ENCODE measurements around the gene BIRC7.

DNA sequence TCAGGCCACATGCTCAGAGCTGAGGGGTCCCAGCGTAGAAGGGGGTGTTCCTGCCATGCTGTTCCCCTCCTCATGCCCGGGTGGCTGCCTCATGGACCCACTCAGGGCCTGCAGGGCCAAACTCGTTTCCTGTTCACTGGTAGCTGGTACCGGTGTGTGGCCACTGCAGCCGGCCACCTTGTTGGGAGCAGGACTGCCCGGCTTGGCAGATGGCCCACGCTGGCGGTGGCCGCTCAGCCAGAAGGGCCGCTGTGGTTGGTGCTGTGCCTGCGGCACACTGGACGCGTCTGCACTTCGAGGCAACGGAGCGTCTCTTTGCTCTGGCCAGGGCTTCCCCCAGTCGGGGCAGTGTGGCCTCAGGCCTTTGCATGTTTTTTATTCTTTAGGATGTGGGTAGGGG is 47.2 kb downstream of the BIRC7 start:
- TF ChIP-seq, protein P1, sequence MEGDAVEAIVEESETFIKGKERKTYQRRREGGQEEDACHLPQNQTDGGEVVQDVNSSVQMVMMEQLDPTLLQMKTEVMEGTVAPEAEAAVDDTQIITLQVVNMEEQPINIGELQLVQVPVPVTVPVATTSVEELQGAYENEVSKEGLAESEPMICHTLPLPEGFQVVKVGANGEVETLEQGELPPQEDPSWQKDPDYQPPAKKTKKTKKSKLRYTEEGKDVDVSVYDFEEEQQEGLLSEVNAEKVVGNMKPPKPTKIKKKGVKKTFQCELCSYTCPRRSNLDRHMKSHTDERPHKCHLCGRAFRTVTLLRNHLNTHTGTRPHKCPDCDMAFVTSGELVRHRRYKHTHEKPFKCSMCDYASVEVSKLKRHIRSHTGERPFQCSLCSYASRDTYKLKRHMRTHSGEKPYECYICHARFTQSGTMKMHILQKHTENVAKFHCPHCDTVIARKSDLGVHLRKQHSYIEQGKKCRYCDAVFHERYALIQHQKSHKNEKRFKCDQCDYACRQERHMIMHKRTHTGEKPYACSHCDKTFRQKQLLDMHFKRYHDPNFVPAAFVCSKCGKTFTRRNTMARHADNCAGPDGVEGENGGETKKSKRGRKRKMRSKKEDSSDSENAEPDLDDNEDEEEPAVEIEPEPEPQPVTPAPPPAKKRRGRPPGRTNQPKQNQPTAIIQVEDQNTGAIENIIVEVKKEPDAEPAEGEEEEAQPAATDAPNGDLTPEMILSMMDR (IDR thresholded peaks at IDR 0.05), result no peak
- no peak for TF ChIP-seq POLR2A (IDR thresholded peaks at IDR 0.05)

Data from tibial nerve (tissue), 3 donors.